Colonic mucosa (tissue), 4 donors: ENCODE measurements around the gene CFAP221. TPM values are rescaled to one million over a fixed set of nuclear protein-coding genes. Genes with fewer than 3 reads are reported as not detected.

Experiments
- DNase-seq: peaks from one replicate; pipeline ENCODE4 v3.0.0-alpha.2; 2020
- H3K27ac ChIP-seq: fragments of 200-600 bp; one replicate; pipeline ENCODE4 v1.8.0; 2021
- H3K27me3 ChIP-seq: fragments of 200-600 bp; one replicate; pipeline ENCODE4 v1.8.0; 2021
- H3K36me3 ChIP-seq: fragments of 200-600 bp; one replicate; pipeline ENCODE4 v1.8.0; 2021
- H3K4me1 ChIP-seq: fragments of 200-600 bp; one replicate; pipeline ENCODE4 v1.8.0; 2021; ENCODE audit warnings: mild to moderate bottlenecking
- H3K4me3 ChIP-seq: fragments of 200-600 bp; one replicate; pipeline ENCODE4 v1.8.0; 2021
- H3K9ac ChIP-seq, 2 donors: one replicate each; pipeline ENCODE4 v1.7.0; 2013; ENCODE audit warnings: control low read depth in 2 of 2, low read depth in 2 of 2, low read length in 2 of 2
- H3K9me3 ChIP-seq: fragments of 200-600 bp; one replicate; pipeline ENCODE4 v1.8.0; 2021
- CTCF ChIP-seq: fragments of 200-600 bp; IDR thresholded peaks from one replicate; pipeline ENCODE4 v1.8.0; 2022; ENCODE audit warnings: antibody characterized with exemption, mild to moderate bottlenecking
- intact Hi-C: fragments of 100-400 bp; cut with DNase I; formaldehyde crosslinking; loops from one replicate; pipeline ENCODE4 v1.14.1; 2022
- total RNA-seq, 2 donors: library from RNA; stranded (reverse); fragmentation: NEBNext Ultra II Directional in 1 of 2; extraction: Animal tissue kit (Norgen Biotek cat#: 25700) in 1 of 2; gene quantifications; one replicate each; pipeline ENCODE4 v1.2.1, GENCODE V29; 2021
- donor health status: healthy.
- donor health status: DM: no; HTN: no; CAD: no.
- donor health status: DM: no; HTN: no; CAD: no.

The CFAP221 gene
- total RNA-seq, 2 donors from 2014 or later: not detected

DNA sequence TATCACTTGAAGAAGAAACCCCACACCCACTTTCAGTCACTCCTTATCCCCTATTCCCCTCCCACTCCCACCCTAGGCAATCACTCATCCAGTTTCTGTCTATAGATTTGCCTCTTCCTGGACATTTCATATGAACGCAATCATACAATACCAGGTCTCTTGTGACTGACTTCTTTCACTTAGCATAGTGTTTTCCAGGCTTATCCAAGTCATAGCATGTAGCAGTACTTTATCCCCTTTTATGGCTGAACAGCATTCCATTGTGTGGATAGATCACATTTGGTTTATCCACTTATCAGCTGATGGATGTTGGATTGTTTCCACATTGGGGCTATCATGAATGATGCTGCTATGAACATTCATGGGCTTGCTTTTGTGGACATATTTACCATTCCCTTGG lies 6.6 kb downstream of the CFAP221 start:
- Histone ChIP-seq H3K9ac (no peak overlapping the region), H3K36me3 (no peaks in the 10 kb centered on the region), H3K4me3 (no peak overlapping the region), H3K9me3 (no peaks in the 10 kb centered on the region), H3K27ac (no peak overlapping the region), H3K27me3 (no peaks in the 10 kb centered on the region), H3K4me1 (no peaks in the 10 kb centered on the region)
- TF ChIP-seq CTCF: no peak
- intact Hi-C loops: no loop called here
- no peak for DNase-seq

GRCh38 chr2:119552902-119553301 lies 8.7 kb downstream of the CFAP221 start:
- Histone ChIP-seq H3K9ac (no peak overlapping the region), H3K27ac (no peak overlapping the region), H3K36me3 (no peaks in the 10 kb centered on the region), H3K9me3 (no peaks in the 10 kb centered on the region), H3K4me1 (no peaks in the 10 kb centered on the region), H3K27me3 (no peaks in the 10 kb centered on the region), H3K4me3 (no peak overlapping the region)
- no peak for TF ChIP-seq CTCF
- intact Hi-C loops: no loop called here
- DNase-seq: no peak

- no peak overlapping the region for H3K4me3 ChIP-seq
- H3K27ac ChIP-seq: no peak overlapping the region
- H3K36me3 ChIP-seq: no peaks in the 10 kb centered on the region
- no peak for DNase-seq
- no peak for TF ChIP-seq CTCF
- no peaks in the 10 kb centered on the region for H3K9me3 ChIP-seq
- no peak overlapping the region for H3K9ac ChIP-seq
- no peaks in the 10 kb centered on the region for H3K4me1 ChIP-seq
- no peaks in the 10 kb centered on the region for H3K27me3 ChIP-seq
- intact Hi-C loops: no loop called here
These were observed 9.6 kb downstream of the CFAP221 start for GRCh38 chr2:119553687-119554344.

- no peaks in the 10 kb centered on the region for H3K36me3 ChIP-seq
- H3K9ac ChIP-seq: no peak overlapping the region
- intact Hi-C loops: no loop called here
- no peak overlapping the region for H3K27ac ChIP-seq
- no peaks in the 10 kb centered on the region for H3K27me3 ChIP-seq
- no peaks in the 10 kb centered on the region for H3K9me3 ChIP-seq
- no peak for DNase-seq
- TF ChIP-seq CTCF: no peak
- H3K4me1 ChIP-seq: no peaks in the 10 kb centered on the region
- no peak overlapping the region for H3K4me3 ChIP-seq
These were observed 21.2 kb downstream of the CFAP221 start for GRCh38 chr2:119565481-119565880.

- Histone ChIP-seq H3K9ac (no peak overlapping the region), H3K27ac (no peak overlapping the region), H3K9me3 (no peaks in the 10 kb centered on the region), H3K4me1 (no peaks in the 10 kb centered on the region), H3K27me3 (no peaks in the 10 kb centered on the region), H3K4me3 (no peak overlapping the region), H3K36me3 (no peaks in the 10 kb centered on the region)
- TF ChIP-seq CTCF: no peak
- intact Hi-C loops: no loop called here
- DNase-seq: no peak
These were observed 23.0 kb downstream of the CFAP221 start for GRCh38 chr2:119567292-119567691.
